WTC11 (cell line): Measurements from ENCODE around the gene NPAS2. TPM values are rescaled to one million over a fixed set of nuclear protein-coding genes. Genes with fewer than 3 reads are reported as not detected.

ENCODE experiments used
- ATAC-seq: fragments of 200-7000 bp; cut with Tn5 transposase; 2 replicates; pipeline ENCODE4 v1.10.0; 2021; ENCODE audit warnings: mild to moderate bottlenecking, moderate library complexity
- CTCF ChIA-PET: fragments of 300-600 bp; sonication (Branson Sonifier 250); formaldehyde crosslinking; loops from one replicate; lab custom pipeline; 2021; ENCODE audit warnings: antibody characterized with exemption; lab: Charles Lee
- POLR2A ChIA-PET: fragments of 350-600 bp; sonication (Branson Sonifier 250); formaldehyde crosslinking; loops from one replicate; lab custom pipeline; 2021; ENCODE audit warnings: antibody characterized with exemption; lab: Charles Lee
- DNase-seq: peaks from one replicate; pipeline ENCODE4 v3.0.0; 2021; ENCODE audit warnings: low spot score
- H3K27ac Mint-ChIP-seq: 2 replicates; pipeline ENCODE4 v1.8.0; 2021; ENCODE audit warnings: mixed read lengths
- H3K27me3 Mint-ChIP-seq: 2 replicates; pipeline ENCODE4 v1.8.0; 2021; ENCODE audit warnings: low read depth, mild to moderate bottlenecking, moderate library complexity, mixed read lengths
- H3K36me3 Mint-ChIP-seq: 2 replicates; pipeline ENCODE4 v1.8.0; 2021; ENCODE audit warnings: mixed read lengths
- H3K4me1 Mint-ChIP-seq: 2 replicates; pipeline ENCODE4 v1.8.0; 2022; ENCODE audit warnings: mixed read lengths
- H3K4me3 Mint-ChIP-seq: 2 replicates; pipeline ENCODE4 v1.8.0; 2021; ENCODE audit warnings: mild to moderate bottlenecking, moderate library complexity, mixed read lengths
- H3K9me3 Mint-ChIP-seq: 2 replicates; pipeline ENCODE4 v1.8.0; 2021; ENCODE audit warnings: mixed read lengths
- CBFB ChIP-seq: sonication (generic); formaldehyde crosslinking; IDR thresholded peaks from 2 replicates; pipeline ENCODE4 v1.8.1; 2022; ENCODE audit warnings: mild to moderate bottlenecking, low read depth, missing genetic modification reagents
- FOXP1 ChIP-seq: sonication (generic); formaldehyde crosslinking; IDR thresholded peaks from 2 replicates; pipeline ENCODE4 v1.8.0; 2022; ENCODE audit warnings: missing genetic modification reagents, mild to moderate bottlenecking, moderate library complexity, borderline replicate concordance
- JAZF1 ChIP-seq: fragments of 250-450 bp; sonication (Bioruptor Pico); IDR thresholded peaks from 2 replicates; pipeline ENCODE4 v1.9.0; 2021; ENCODE audit warnings: moderate library complexity, mild to moderate bottlenecking, inconsistent platforms
- KAT7 ChIP-seq: sonication (generic); formaldehyde crosslinking; IDR thresholded peaks from 2 replicates; pipeline ENCODE4 v1.8.1; 2023; ENCODE audit warnings: missing genetic modification reagents, mild to moderate bottlenecking, borderline replicate concordance
- SMAD3 ChIP-seq: sonication (generic); formaldehyde crosslinking; IDR thresholded peaks from 2 replicates; pipeline ENCODE4 v1.8.0; 2022; ENCODE audit warnings: missing genetic modification reagents, mild to moderate bottlenecking, borderline replicate concordance
- TP53 ChIP-seq: sonication (generic); formaldehyde crosslinking; IDR thresholded peaks from 2 replicates; pipeline ENCODE4 v1.8.1; 2023; ENCODE audit warnings: mild to moderate bottlenecking, missing genetic modification reagents
- ZNF219 ChIP-seq: sonication (generic); formaldehyde crosslinking; IDR thresholded peaks from 2 replicates; pipeline ENCODE4 v1.8.0; 2023; ENCODE audit warnings: missing genetic modification reagents, mild to moderate bottlenecking, borderline replicate concordance
- ZNF232 ChIP-seq: sonication (generic); formaldehyde crosslinking; IDR thresholded peaks from 2 replicates; pipeline ENCODE4 v1.8.0; 2022; ENCODE audit warnings: mild to moderate bottlenecking, missing genetic modification reagents
- ZNF281 ChIP-seq: sonication (generic); formaldehyde crosslinking; IDR thresholded peaks from 2 replicates; pipeline ENCODE4 v1.8.0; 2023; ENCODE audit warnings: mild to moderate bottlenecking, missing genetic modification reagents
- ZNF532 ChIP-seq: fragments of 250-450 bp; sonication (Bioruptor Pico); IDR thresholded peaks from 2 replicates; pipeline ENCODE4 v1.9.0; 2021; ENCODE audit warnings: mild to moderate bottlenecking, borderline replicate concordance
- ZNF671 ChIP-seq: fragments of 250-450 bp; sonication (Bioruptor Pico); IDR thresholded peaks from 2 replicates; pipeline ENCODE4 v1.8.0; 2021; ENCODE audit warnings: mild to moderate bottlenecking
- total RNA-seq: library from RNA; stranded (reverse); gene quantifications from 3 replicates; pipeline ENCODE4 v1.2.3, GENCODE V29; 2021
- TF ChIP-seq, protein P1 (sequence below): fragments of 250-450 bp; sonication (Bioruptor Pico); IDR thresholded peaks from 2 replicates; pipeline ENCODE4 v1.9.0; 2021; ENCODE audit warnings: mild to moderate bottlenecking
- TF ChIP-seq, protein P2 (sequence below): sonication (generic); formaldehyde crosslinking; IDR thresholded peaks from 2 replicates; pipeline ENCODE4 v1.8.0; 2023; ENCODE audit warnings: missing genetic modification reagents, mild to moderate bottlenecking, borderline replicate concordance
- TF ChIP-seq, protein P3 (sequence below): sonication (generic); formaldehyde crosslinking; IDR thresholded peaks from 2 replicates; pipeline ENCODE4 v1.8.0; 2023; ENCODE audit warnings: missing genetic modification reagents
- TF ChIP-seq, protein P4 (sequence below): sonication (generic); formaldehyde crosslinking; IDR thresholded peaks from 2 replicates; pipeline ENCODE4 v1.8.1; 2022; ENCODE audit warnings: low read depth, missing genetic modification reagents, borderline replicate concordance
- TF ChIP-seq, protein P5 (sequence below): sonication (generic); formaldehyde crosslinking; IDR thresholded peaks from 2 replicates; pipeline ENCODE4 v1.8.1; 2022; ENCODE audit warnings: missing genetic modification reagents, borderline replicate concordance

NPAS2 gene
- total RNA-seq, 1 experiment from 2014 or later, result 2.6 TPM

DNA sequence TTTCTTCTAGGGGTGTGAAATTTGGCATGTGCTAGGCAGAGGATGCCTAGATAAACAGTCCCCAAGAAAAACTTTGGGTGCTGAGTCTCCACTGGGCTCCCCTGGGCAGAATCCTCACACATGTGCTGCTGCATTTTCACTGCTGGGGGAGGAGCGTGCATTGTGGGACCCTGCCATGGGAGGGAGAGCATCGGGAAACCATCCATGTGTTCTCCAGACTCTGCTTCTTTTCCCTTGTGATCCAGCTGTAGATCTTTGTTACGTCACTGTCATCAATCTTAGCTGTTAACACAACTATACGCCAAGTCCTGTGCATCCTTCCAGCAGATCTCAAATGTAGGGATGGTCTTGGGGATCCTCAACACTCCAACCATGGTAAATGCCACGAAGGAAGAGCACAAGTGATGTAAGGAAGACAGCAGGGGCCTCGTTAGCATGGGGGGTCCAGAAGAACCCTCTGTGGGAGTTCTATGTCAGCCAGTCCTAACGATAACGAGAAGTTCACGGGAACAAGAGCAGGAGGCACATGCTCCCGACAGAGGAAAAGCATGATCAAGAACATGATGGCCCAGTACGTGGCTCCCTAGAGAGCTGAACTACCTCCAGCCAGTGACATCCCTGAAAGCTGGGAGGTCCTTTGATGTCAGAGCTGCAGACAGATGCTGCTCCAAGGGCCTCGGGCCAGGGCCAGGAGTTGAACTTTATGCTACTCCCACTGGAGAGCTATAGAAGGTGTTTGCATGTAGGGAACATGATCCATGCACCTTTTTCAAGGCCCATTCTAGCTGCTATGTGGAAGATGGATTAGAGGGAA lies 41.1 kb upstream of the NPAS2 start (continued):
- TF ChIP-seq SMAD3 (CRISPR knock-in tag) (no peak), FOXP1 (CRISPR knock-in tag) (no peak), ZNF232 (CRISPR knock-in tag) (no peak)

GRCh38 chr2:100779908-100780202 lies 40.1 kb upstream of the NPAS2 start:
- Mint-ChIP-seq H3K4me3 (no peak overlapping the region), H3K27ac (no peak overlapping the region), H3K4me1 (peaks cover 14% of the 10 kb centered on the region), H3K27me3 (no peaks in the 10 kb centered on the region; the same call in 1 of the 2 replicates), H3K36me3 (no peaks in the 10 kb centered on the region), H3K9me3 (no peaks in the 10 kb centered on the region)
- CTCF ChIA-PET, result no interaction called here
- POLR2A ChIA-PET, result no interaction called here
- ATAC-seq, result no peak
- no peak for DNase-seq
- TF ChIP-seq, protein P1, sequence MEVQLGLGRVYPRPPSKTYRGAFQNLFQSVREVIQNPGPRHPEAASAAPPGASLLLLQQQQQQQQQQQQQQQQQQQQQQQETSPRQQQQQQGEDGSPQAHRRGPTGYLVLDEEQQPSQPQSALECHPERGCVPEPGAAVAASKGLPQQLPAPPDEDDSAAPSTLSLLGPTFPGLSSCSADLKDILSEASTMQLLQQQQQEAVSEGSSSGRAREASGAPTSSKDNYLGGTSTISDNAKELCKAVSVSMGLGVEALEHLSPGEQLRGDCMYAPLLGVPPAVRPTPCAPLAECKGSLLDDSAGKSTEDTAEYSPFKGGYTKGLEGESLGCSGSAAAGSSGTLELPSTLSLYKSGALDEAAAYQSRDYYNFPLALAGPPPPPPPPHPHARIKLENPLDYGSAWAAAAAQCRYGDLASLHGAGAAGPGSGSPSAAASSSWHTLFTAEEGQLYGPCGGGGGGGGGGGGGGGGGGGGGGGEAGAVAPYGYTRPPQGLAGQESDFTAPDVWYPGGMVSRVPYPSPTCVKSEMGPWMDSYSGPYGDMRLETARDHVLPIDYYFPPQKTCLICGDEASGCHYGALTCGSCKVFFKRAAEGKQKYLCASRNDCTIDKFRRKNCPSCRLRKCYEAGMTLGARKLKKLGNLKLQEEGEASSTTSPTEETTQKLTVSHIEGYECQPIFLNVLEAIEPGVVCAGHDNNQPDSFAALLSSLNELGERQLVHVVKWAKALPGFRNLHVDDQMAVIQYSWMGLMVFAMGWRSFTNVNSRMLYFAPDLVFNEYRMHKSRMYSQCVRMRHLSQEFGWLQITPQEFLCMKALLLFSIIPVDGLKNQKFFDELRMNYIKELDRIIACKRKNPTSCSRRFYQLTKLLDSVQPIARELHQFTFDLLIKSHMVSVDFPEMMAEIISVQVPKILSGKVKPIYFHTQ (CRISPR knock-in tag), result no peak
- TF ChIP-seq ZNF219 (CRISPR knock-in tag) (no peak), TP53 (CRISPR knock-in tag) (no peak), KAT7 (CRISPR knock-in tag) (no peak), CBFB (no peak), ZNF281 (CRISPR knock-in tag) (no peak), ZNF232 (CRISPR knock-in tag) (no peak), FOXP1 (CRISPR knock-in tag) (no peak), JAZF1 (CRISPR knock-in tag) (no peak), ZNF671 (CRISPR knock-in tag) (no peak), ZNF532 (CRISPR knock-in tag) (no peak)
- TF ChIP-seq, protein P2, sequence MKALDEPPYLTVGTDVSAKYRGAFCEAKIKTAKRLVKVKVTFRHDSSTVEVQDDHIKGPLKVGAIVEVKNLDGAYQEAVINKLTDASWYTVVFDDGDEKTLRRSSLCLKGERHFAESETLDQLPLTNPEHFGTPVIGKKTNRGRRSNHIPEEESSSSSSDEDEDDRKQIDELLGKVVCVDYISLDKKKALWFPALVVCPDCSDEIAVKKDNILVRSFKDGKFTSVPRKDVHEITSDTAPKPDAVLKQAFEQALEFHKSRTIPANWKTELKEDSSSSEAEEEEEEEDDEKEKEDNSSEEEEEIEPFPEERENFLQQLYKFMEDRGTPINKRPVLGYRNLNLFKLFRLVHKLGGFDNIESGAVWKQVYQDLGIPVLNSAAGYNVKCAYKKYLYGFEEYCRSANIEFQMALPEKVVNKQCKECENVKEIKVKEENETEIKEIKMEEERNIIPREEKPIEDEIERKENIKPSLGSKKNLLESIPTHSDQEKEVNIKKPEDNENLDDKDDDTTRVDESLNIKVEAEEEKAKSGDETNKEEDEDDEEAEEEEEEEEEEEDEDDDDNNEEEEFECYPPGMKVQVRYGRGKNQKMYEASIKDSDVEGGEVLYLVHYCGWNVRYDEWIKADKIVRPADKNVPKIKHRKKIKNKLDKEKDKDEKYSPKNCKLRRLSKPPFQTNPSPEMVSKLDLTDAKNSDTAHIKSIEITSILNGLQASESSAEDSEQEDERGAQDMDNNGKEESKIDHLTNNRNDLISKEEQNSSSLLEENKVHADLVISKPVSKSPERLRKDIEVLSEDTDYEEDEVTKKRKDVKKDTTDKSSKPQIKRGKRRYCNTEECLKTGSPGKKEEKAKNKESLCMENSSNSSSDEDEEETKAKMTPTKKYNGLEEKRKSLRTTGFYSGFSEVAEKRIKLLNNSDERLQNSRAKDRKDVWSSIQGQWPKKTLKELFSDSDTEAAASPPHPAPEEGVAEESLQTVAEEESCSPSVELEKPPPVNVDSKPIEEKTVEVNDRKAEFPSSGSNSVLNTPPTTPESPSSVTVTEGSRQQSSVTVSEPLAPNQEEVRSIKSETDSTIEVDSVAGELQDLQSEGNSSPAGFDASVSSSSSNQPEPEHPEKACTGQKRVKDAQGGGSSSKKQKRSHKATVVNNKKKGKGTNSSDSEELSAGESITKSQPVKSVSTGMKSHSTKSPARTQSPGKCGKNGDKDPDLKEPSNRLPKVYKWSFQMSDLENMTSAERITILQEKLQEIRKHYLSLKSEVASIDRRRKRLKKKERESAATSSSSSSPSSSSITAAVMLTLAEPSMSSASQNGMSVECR (CRISPR knock-in tag), result no peak
- TF ChIP-seq, protein P3, sequence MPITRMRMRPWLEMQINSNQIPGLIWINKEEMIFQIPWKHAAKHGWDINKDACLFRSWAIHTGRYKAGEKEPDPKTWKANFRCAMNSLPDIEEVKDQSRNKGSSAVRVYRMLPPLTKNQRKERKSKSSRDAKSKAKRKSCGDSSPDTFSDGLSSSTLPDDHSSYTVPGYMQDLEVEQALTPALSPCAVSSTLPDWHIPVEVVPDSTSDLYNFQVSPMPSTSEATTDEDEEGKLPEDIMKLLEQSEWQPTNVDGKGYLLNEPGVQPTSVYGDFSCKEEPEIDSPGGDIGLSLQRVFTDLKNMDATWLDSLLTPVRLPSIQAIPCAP (CRISPR knock-in tag), result no peak
- TF ChIP-seq, protein P4, sequence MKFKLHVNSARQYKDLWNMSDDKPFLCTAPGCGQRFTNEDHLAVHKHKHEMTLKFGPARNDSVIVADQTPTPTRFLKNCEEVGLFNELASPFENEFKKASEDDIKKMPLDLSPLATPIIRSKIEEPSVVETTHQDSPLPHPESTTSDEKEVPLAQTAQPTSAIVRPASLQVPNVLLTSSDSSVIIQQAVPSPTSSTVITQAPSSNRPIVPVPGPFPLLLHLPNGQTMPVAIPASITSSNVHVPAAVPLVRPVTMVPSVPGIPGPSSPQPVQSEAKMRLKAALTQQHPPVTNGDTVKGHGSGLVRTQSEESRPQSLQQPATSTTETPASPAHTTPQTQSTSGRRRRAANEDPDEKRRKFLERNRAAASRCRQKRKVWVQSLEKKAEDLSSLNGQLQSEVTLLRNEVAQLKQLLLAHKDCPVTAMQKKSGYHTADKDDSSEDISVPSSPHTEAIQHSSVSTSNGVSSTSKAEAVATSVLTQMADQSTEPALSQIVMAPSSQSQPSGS (CRISPR knock-in tag), result no peak
- TF ChIP-seq, protein P5, sequence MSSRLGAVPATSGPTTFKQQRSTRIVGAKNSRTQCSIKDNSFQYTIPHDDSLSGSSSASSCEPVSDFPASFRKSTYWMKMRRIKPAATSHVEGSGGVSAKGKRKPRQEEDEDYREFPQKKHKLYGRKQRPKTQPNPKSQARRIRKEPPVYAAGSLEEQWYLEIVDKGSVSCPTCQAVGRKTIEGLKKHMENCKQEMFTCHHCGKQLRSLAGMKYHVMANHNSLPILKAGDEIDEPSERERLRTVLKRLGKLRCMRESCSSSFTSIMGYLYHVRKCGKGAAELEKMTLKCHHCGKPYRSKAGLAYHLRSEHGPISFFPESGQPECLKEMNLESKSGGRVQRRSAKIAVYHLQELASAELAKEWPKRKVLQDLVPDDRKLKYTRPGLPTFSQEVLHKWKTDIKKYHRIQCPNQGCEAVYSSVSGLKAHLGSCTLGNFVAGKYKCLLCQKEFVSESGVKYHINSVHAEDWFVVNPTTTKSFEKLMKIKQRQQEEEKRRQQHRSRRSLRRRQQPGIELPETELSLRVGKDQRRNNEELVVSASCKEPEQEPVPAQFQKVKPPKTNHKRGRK (CRISPR knock-in tag), result no peak
